Measurements from ENCODE around the gene USP53. TPM values are rescaled to one million over a fixed set of nuclear protein-coding genes. Genes with fewer than 3 reads are reported as not detected.

USP53 gene
- total and polyA plus RNA-seq, 9 of the 15 experiments (the other 6 are each of a cell fraction or from before 2014, with no cell fraction given): 2.9 to 9.6 (median 8.3) TPM

GRCh38 chr4:119209077-119209476 lies 3.4 kb upstream of the USP53 start (continued):
- TF ChIP-seq MLX (CRISPR knock-in tag; conservative IDR thresholded peaks at IDR 0.05) (no peak), HCFC1 (IDR thresholded peaks at IDR 0.05; ENCODE audit: low read depth, low read length) (no peak), ATF1 (CRISPR knock-in tag; IDR thresholded peaks at IDR 0.05) (no peak), ATF1 (tag; IDR thresholded peaks at IDR 0.05) (0 out of 2 replicates have a peak, but pooled peaks have one; percentile 24), GTF3C2 (IDR thresholded peaks at IDR 0.05; ENCODE audit: borderline replicate concordance, extremely low read depth, insufficient read length) (no peak), CEBPG (CRISPR knock-in tag; IDR thresholded peaks at IDR 0.05) (no peak), CEBPG (tag; conservative IDR thresholded peaks at IDR 0.05 in 1 of 2, IDR thresholded peaks at IDR 0.05 in 1 of 2) (peak in 1 of 2 experiments; percentile 43; a peak in 1 of 4 replicates), RCOR1 (IDR thresholded peaks at IDR 0.05; ENCODE audit: borderline replicate concordance in 1 of 2, low read depth in 2 of 2, low read length in 2 of 2) (peak in 1 of 2 experiments; percentile 84; a peak in 1 of 4 replicates), SMARCA4 (IDR thresholded peaks at IDR 0.05) (peak; percentile 75; the same call in 1 of the 2 replicates), KAT7 (CRISPR knock-in tag; IDR thresholded peaks at IDR 0.05; ENCODE audit: borderline replicate concordance) (no peak), SMARCE1 (IDR thresholded peaks at IDR 0.05) (peak; percentile 81; the same call in 1 of the 2 replicates), HBP1 (CRISPR knock-in tag; IDR thresholded peaks at IDR 0.05) (no peak), ATF3 (IDR thresholded peaks at IDR 0.05) (peak; percentile 93), ATF3 (CRISPR knock-in tag; conservative IDR thresholded peaks at IDR 0.05) (no peak), PKNOX1 (IDR thresholded peaks at IDR 0.05) (peak; percentile 34; the same call in 1 of the 2 replicates), ZBTB33 (CRISPR knock-in tag; IDR thresholded peaks at IDR 0.05) (no peak), EHMT2 (IDR thresholded peaks at IDR 0.05) (peak; percentile 59; the same call in 1 of the 2 replicates), GABPB2 (CRISPR knock-in tag; conservative IDR thresholded peaks at IDR 0.05) (no peak)
